K562 (cell line): Measurements from ENCODE around the gene VPS50. TPM values are rescaled to one million over a fixed set of nuclear protein-coding genes. Genes with fewer than 3 reads are reported as not detected.

Experiments
- BRD9 ChIP-seq: fragments of 450-650 bp; IDR thresholded peaks from 2 replicates; pipeline ENCODE4 v1.6.1; 2018; ENCODE audit warnings: low read depth; ENCODE audit not compliant: partially characterized antibody
- CBX5 ChIP-seq: IDR thresholded peaks from 2 replicates; pipeline ENCODE4 v1.6.1; 2014; ENCODE audit warnings: low read depth, borderline replicate concordance
- DNMT1 ChIP-seq: fragments of 450-650 bp; IDR thresholded peaks from 2 replicates; pipeline ENCODE4 v1.6.1; 2016; ENCODE audit warnings: antibody characterized with exemption, mild to moderate bottlenecking
- FOXK2 ChIP-seq, 2 experiments: fragments of 450-650 bp; IDR thresholded peaks in 1 of 2; conservative IDR thresholded peaks in 1 of 2; 2 replicates each; pipeline ENCODE4 v1.6.1; 2016; ENCODE audit warnings: low read depth in 2 of 2, mild to moderate bottlenecking in 1 of 2
- JUNB ChIP-seq: fragments of 450-650 bp; formaldehyde crosslinking; conservative IDR thresholded peaks from 2 replicates; pipeline ENCODE4 v1.4.0; 2020; ENCODE audit warnings: mild to moderate bottlenecking
- KDM4B ChIP-seq, 2 experiments: fragments of 450-650 bp in 1 of 2; sonication (generic) in 1 of 2; IDR thresholded peaks; 2 replicates each; pipeline ENCODE4 v1.6.1; 2016 to 2017; ENCODE audit warnings: borderline replicate concordance in 2 of 2, antibody characterized with exemption in 1 of 2, low read depth in 1 of 2, mild to moderate bottlenecking in 1 of 2
- KHSRP ChIP-seq: fragments of 450-650 bp; IDR thresholded peaks from 2 replicates; pipeline ENCODE4 v1.6.1; 2017
- MYBL2 ChIP-seq, 2 experiments: fragments of 450-650 bp in 1 of 2; sonication (generic) in 1 of 2; formaldehyde crosslinking in 1 of 2; IDR thresholded peaks; 2 replicates each; pipeline versions ENCODE4 v1.6.1 to v1.8.1; 2017 to 2022; ENCODE audit warnings: borderline replicate concordance in 1 of 2, inconsistent platforms in 1 of 2, low read depth in 1 of 2, mild to moderate bottlenecking in 1 of 2, missing genetic modification reagents in 1 of 2, moderate library complexity in 1 of 2
- NFE2L1 ChIP-seq: fragments of 450-650 bp; IDR thresholded peaks from 2 replicates; pipeline ENCODE4 v1.6.1; 2016; ENCODE audit warnings: missing genetic modification characterization, low read depth, mild to moderate bottlenecking, missing compliant biosample characterization, moderate library complexity, borderline replicate concordance
- PHB2 ChIP-seq: fragments of 450-650 bp; IDR thresholded peaks from 2 replicates; pipeline ENCODE4 v1.6.1; 2017; ENCODE audit warnings: low read depth
- RFX5 ChIP-seq: IDR thresholded peaks from 2 replicates; pipeline ENCODE4 v1.6.1; 2011; ENCODE audit warnings: low read depth, mild to moderate bottlenecking, improper control_type of control experiment, low read length
- SMAD4 ChIP-seq: fragments of 250-450 bp; sonication (Bioruptor Pico); conservative IDR thresholded peaks from 2 replicates; pipeline ENCODE4 v1.8.0; 2021; ENCODE audit warnings: inconsistent platforms, mild to moderate bottlenecking, moderate library complexity
- SUPT5H ChIP-seq: fragments of 450-650 bp; IDR thresholded peaks from 2 replicates; pipeline ENCODE4 v1.6.1; 2016
- ZC3H4 ChIP-seq: sonication (generic); formaldehyde crosslinking; IDR thresholded peaks from 2 replicates; pipeline ENCODE4 v1.9.0; 2021; ENCODE audit warnings: missing genetic modification reagents, borderline replicate concordance
- ZNF347 ChIP-seq: fragments of 450-650 bp; formaldehyde crosslinking; IDR thresholded peaks from 2 replicates; pipeline ENCODE4 v1.4.0; 2020; ENCODE audit warnings: low read depth, mild to moderate bottlenecking, moderate library complexity
- polyA plus RNA-seq, 8 experiments: library from polyadenylated mRNA; depleted of rRNA in 4 of 8; stranded (reverse) in 5 of 8; unstranded in 3 of 8; fragments of >200 nt; fragmentation: Nextera tagmentation in 2 of 8; fragmentation: Illumina TruSeq in 1 of 8; extraction: Ambion mirVana in 2 of 8; extraction: Trizol in 1 of 8; gene quantifications; 2 replicates each; pipeline versions ENCODE4 v1.2.1 to v1.2.3, GENCODE V29; 2011 to 2014; ENCODE audit warnings: inconsistent platforms in 1 of 8, missing spikeins in 1 of 8
- total RNA-seq, 7 experiments: library from RNA; depleted of rRNA in 6 of 7; stranded (reverse); fragments of >200 nt in 6 of 7; fragmentation: Illumina TruSeq in 2 of 7; extraction: Trizol in 2 of 7; gene quantifications; 2 replicates each; pipeline versions ENCODE4 v1.2.1 to v1.2.3, GENCODE V29; 2011 to 2021; ENCODE audit warnings: low replicate concordance in 1 of 7
- TF ChIP-seq, protein P1 (sequence below), 3 experiments: IDR thresholded peaks in 2 of 3; conservative IDR thresholded peaks in 1 of 3; 2 replicates each; pipeline ENCODE4 v1.5.1; 2011 to 2012; ENCODE audit warnings: low read length in 3 of 3, mild to moderate bottlenecking in 3 of 3, control low read depth in 2 of 3, improper control_type of control experiment in 1 of 3, inconsistent platforms in 1 of 3, low read depth in 1 of 3, mixed read lengths in 1 of 3, moderate library complexity in 1 of 3; ENCODE audit not compliant: insufficient read depth in 2 of 3
- TF ChIP-seq, protein P2 (sequence below): fragments of 250-450 bp; sonication (Bioruptor Pico); IDR thresholded peaks from 2 replicates; pipeline ENCODE4 v1.4.0; 2020; ENCODE audit warnings: borderline replicate concordance
- TF ChIP-seq, protein P3 (sequence below), 2 experiments: IDR thresholded peaks in 1 of 2; conservative IDR thresholded peaks in 1 of 2; 2 replicates each; pipeline ENCODE4 v1.6.1; 2016; ENCODE audit warnings: low read depth in 2 of 2, mild to moderate bottlenecking in 1 of 2, missing compliant biosample characterization in 1 of 2, missing genetic modification characterization in 1 of 2, moderate library complexity in 1 of 2

Gene VPS50
- total and polyA plus RNA-seq, 9 of the 15 experiments (the other 6 are each of a cell fraction or from before 2014, with no cell fraction given): 10.5 to 29.4 (median 15.8) TPM

DNA sequence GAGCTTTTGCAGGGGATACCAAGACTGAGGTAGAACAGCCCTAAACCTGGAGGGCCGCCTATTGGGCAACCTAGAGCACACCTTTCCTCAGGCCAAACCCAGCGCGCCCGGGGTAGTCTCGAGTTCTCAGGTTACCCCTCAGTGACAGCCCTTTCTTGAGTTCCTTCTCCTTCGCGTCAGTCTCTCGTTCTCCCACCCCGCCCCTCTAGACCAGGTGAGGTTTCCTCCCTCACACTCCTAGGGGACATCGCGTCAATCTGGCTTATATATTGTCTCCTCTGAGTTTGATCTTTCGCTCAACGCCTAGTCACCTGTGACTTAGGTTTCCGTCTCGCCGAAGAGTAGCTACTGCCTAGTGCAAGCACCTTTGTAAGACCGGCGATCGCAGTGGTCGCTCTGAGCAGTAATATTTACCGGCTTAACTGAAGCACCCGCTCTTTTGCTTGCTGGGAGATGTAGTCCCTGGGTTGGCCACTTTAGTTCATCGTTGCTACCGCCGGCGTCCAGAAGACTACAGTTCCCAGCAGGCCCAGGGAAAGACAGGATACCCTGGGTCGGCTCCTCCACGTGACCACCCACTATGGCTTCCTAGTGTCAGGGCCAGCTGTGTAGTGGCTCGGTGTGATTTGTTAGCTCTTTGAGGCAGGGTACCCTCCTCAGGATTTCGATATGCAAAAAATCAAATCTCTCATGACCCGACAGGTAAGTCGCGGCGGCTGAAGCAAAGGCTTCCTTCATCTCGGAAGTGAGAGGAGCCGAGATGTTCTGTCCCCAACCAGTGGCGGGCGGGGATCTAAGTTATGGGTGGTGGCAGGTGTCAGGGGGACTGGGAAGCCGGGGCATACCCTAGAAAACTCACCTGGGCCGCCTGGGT, at the start of gene VPS50 (continued):
- TF ChIP-seq, protein P1, sequence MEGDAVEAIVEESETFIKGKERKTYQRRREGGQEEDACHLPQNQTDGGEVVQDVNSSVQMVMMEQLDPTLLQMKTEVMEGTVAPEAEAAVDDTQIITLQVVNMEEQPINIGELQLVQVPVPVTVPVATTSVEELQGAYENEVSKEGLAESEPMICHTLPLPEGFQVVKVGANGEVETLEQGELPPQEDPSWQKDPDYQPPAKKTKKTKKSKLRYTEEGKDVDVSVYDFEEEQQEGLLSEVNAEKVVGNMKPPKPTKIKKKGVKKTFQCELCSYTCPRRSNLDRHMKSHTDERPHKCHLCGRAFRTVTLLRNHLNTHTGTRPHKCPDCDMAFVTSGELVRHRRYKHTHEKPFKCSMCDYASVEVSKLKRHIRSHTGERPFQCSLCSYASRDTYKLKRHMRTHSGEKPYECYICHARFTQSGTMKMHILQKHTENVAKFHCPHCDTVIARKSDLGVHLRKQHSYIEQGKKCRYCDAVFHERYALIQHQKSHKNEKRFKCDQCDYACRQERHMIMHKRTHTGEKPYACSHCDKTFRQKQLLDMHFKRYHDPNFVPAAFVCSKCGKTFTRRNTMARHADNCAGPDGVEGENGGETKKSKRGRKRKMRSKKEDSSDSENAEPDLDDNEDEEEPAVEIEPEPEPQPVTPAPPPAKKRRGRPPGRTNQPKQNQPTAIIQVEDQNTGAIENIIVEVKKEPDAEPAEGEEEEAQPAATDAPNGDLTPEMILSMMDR (IDR thresholded peaks at IDR 0.05 in 2 of 3, conservative IDR thresholded peaks at IDR 0.05 in 1 of 3; ENCODE audit: insufficient read depth in 2 of 3, low read depth in 1 of 3, low read length in 3 of 3): peak in 1 of 3 experiments; percentile 35; a peak in 2 of 6 replicates
- no peak for TF ChIP-seq PHB2
- TF ChIP-seq SUPT5H: peak; percentile 82
- TF ChIP-seq RFX5: no peak
- TF ChIP-seq MYBL2 (IDR thresholded peaks at IDR 0.05; ENCODE audit: low read depth): peak; percentile 53; the same call in 1 of the 2 replicates
- TF ChIP-seq MYBL2 (CRISPR knock-in tag; IDR thresholded peaks at IDR 0.05; ENCODE audit: borderline replicate concordance): no peak
- no peak for TF ChIP-seq KHSRP
- TF ChIP-seq, protein P2, sequence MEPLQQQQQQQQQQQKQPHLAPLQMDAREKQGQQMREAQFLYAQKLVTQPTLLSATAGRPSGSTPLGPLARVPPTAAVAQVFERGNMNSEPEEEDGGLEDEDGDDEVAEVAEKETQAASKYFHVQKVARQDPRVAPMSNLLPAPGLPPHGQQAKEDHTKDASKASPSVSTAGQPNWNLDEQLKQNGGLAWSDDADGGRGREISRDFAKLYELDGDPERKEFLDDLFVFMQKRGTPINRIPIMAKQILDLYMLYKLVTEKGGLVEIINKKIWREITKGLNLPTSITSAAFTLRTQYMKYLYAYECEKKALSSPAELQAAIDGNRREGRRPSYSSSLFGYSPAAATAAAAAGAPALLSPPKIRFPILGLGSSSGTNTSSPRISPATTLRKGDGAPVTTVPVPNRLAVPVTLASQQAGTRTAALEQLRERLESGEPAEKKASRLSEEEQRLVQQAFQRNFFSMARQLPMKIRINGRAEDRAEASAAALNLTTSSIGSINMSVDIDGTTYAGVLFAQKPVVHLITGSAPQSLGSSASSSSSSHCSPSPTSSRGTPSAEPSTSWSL (CRISPR knock-in tag): no peak
- TF ChIP-seq BRD9: no peak
- TF ChIP-seq KDM4B (IDR thresholded peaks at IDR 0.05; ENCODE audit: borderline replicate concordance in 2 of 2, low read depth in 1 of 2): peak in 1 of 2 experiments; percentile 95; a peak in 2 of 4 replicates
- TF ChIP-seq ZC3H4 (CRISPR knock-in tag): no peak
- no peak for TF ChIP-seq DNMT1
- TF ChIP-seq FOXK2 (conservative IDR thresholded peaks at IDR 0.05 in 1 of 2, IDR thresholded peaks at IDR 0.05 in 1 of 2; ENCODE audit: low read depth in 2 of 2): peak; percentile 89 to 94
- no peak for TF ChIP-seq CBX5
- TF ChIP-seq, protein P3, sequence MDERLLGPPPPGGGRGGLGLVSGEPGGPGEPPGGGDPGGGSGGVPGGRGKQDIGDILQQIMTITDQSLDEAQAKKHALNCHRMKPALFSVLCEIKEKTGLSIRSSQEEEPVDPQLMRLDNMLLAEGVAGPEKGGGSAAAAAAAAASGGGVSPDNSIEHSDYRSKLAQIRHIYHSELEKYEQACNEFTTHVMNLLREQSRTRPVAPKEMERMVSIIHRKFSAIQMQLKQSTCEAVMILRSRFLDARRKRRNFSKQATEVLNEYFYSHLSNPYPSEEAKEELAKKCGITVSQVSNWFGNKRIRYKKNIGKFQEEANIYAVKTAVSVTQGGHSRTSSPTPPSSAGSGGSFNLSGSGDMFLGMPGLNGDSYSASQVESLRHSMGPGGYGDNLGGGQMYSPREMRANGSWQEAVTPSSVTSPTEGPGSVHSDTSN (CRISPR knock-in tag; IDR thresholded peaks at IDR 0.05; ENCODE audit: low read depth): no peak
- TF ChIP-seq, protein P3 (tag; conservative IDR thresholded peaks at IDR 0.05; ENCODE audit: low read depth): no peak
- TF ChIP-seq ZNF347: no peak
- no peak for TF ChIP-seq JUNB (CRISPR knock-in tag)
- TF ChIP-seq SMAD4 (CRISPR knock-in tag): no peak; the same call in 1 of the 2 replicates
- TF ChIP-seq NFE2L1 (tag): no peak
